ENCODE measurements around the gene TBC1D23.

TBC1D23 gene

GRCh38 chr3:100288288-100288894 lies 27.6 kb downstream of the TBC1D23 start:
- H3K9ac ChIP-seq (ENCODE audit: low read depth, low read length, poor library complexity, severe bottlenecking): no peak overlapping the region
- H3K79me2 ChIP-seq (ENCODE audit: insufficient read depth, low read length): no peaks in the 10 kb centered on the region
- no peaks in the 10 kb centered on the region for H3F3A ChIP-seq (ENCODE audit: low read depth)
- TF ChIP-seq CTCF (conservative IDR thresholded peaks at IDR 0.05; ENCODE audit: low read length) (no peak), EZH2phosphoT487 (IDR thresholded peaks at IDR 0.05; ENCODE audit: borderline replicate concordance) (no peak)
- no peak overlapping the region for H2AFZ ChIP-seq (ENCODE audit: low read length)
- no peaks in the 10 kb centered on the region for H3K27me3 ChIP-seq (ENCODE audit: insufficient read depth, low read length, poor library complexity, severe bottlenecking)
- no peak overlapping the region for H3K4me3 ChIP-seq (ENCODE audit: low read length, poor library complexity, severe bottlenecking)
- H3K9me3 ChIP-seq (ENCODE audit: insufficient read depth, low read depth, low read length): no peaks in the 10 kb centered on the region
- H3K4me2 ChIP-seq (ENCODE audit: low read depth, low read length, poor library complexity, severe bottlenecking): no peak overlapping the region
- H3K9me2 ChIP-seq (replicated peaks; ENCODE audit: low read depth, low read length): no peaks in the 10 kb centered on the region
- no peaks in the 10 kb centered on the region for H4K20me1 ChIP-seq (ENCODE audit: insufficient read depth, low read length, poor library complexity, severe bottlenecking)
- H3K36me3 ChIP-seq (ENCODE audit: insufficient read depth, low read length): peaks cover 19% of the 10 kb centered on the region
- H3K4me1 ChIP-seq (ENCODE audit: insufficient read depth, low read length, poor library complexity, severe bottlenecking): peaks cover 7% of the 10 kb centered on the region

- Histone ChIP-seq H3K79me2 (ENCODE audit: insufficient read depth, low read length) (no peaks in the 10 kb centered on the region), H3K9me3 (ENCODE audit: insufficient read depth, low read depth, low read length) (no peaks in the 10 kb centered on the region), H3F3A (ENCODE audit: low read depth) (no peaks in the 10 kb centered on the region), H4K20me1 (ENCODE audit: insufficient read depth, low read length, poor library complexity, severe bottlenecking) (no peaks in the 10 kb centered on the region), H3K4me2 (ENCODE audit: low read depth, low read length, poor library complexity, severe bottlenecking) (no peak overlapping the region), H3K36me3 (ENCODE audit: insufficient read depth, low read length) (peaks cover 17% of the 10 kb centered on the region; the same call in 1 of the 2 replicates), H3K9ac (ENCODE audit: low read depth, low read length, poor library complexity, severe bottlenecking) (no peak overlapping the region), H2AFZ (ENCODE audit: low read length) (no peak overlapping the region), H3K4me1 (ENCODE audit: insufficient read depth, low read length, poor library complexity, severe bottlenecking) (peaks cover 7% of the 10 kb centered on the region), H3K4me3 (ENCODE audit: low read length, poor library complexity, severe bottlenecking) (no peak overlapping the region), H3K9me2 (replicated peaks; ENCODE audit: low read depth, low read length) (no peaks in the 10 kb centered on the region), H3K27me3 (ENCODE audit: insufficient read depth, low read length, poor library complexity, severe bottlenecking) (no peaks in the 10 kb centered on the region)
- TF ChIP-seq EZH2phosphoT487 (IDR thresholded peaks at IDR 0.05; ENCODE audit: borderline replicate concordance): no peak
- no peak for TF ChIP-seq CTCF (conservative IDR thresholded peaks at IDR 0.05; ENCODE audit: low read length)
Observed at GRCh38 chr3:100289339-100289738, 28.5 kb downstream of the TBC1D23 start.

- H3F3A ChIP-seq (ENCODE audit: low read depth): no peaks in the 10 kb centered on the region
- no peaks in the 10 kb centered on the region for H3K9me2 ChIP-seq (replicated peaks; ENCODE audit: low read depth, low read length)
- no peak overlapping the region for H3K9ac ChIP-seq (ENCODE audit: low read depth, low read length, poor library complexity, severe bottlenecking)
- no peaks in the 10 kb centered on the region for H3K79me2 ChIP-seq (ENCODE audit: insufficient read depth, low read length)
- H3K9me3 ChIP-seq (ENCODE audit: insufficient read depth, low read depth, low read length): no peaks in the 10 kb centered on the region
- H2AFZ ChIP-seq (ENCODE audit: low read length): no peak overlapping the region
- no peaks in the 10 kb centered on the region for H3K4me1 ChIP-seq (ENCODE audit: insufficient read depth, low read length, poor library complexity, severe bottlenecking)
- peaks cover 26% of the 10 kb centered on the region; the same call in 1 of the 2 replicates for H3K36me3 ChIP-seq (ENCODE audit: insufficient read depth, low read length)
- no peak overlapping the region for H3K4me2 ChIP-seq (ENCODE audit: low read depth, low read length, poor library complexity, severe bottlenecking)
- H3K4me3 ChIP-seq (ENCODE audit: low read length, poor library complexity, severe bottlenecking): no peak overlapping the region
- TF ChIP-seq CTCF (conservative IDR thresholded peaks at IDR 0.05; ENCODE audit: low read length): no peak
- TF ChIP-seq EZH2phosphoT487 (IDR thresholded peaks at IDR 0.05; ENCODE audit: borderline replicate concordance): no peak
- H4K20me1 ChIP-seq (ENCODE audit: insufficient read depth, low read length, poor library complexity, severe bottlenecking): no peaks in the 10 kb centered on the region
- no peaks in the 10 kb centered on the region for H3K27me3 ChIP-seq (ENCODE audit: insufficient read depth, low read length, poor library complexity, severe bottlenecking)
Observed at GRCh38 chr3:100295089-100295488, 34.3 kb downstream of the TBC1D23 start.
